ENCODE data around the gene TMEM184B. TPM values are rescaled to one million over a fixed set of nuclear protein-coding genes. Genes with fewer than 3 reads are reported as not detected.

The TMEM184B gene
- total and polyA plus RNA-seq, 10 of the 15 experiments (the other 5 are each of a cell fraction or from before 2014, with no cell fraction given) = 0.56 to 22.4 (median 7.9) TPM

GRCh38 chr22:38267086-38267485 is 5.7 kb downstream of the TMEM184B start:
- in situ Hi-C loops (cut with MboI) (no loop called here), intact Hi-C loops (cut with micrococcal nuclease; ENCODE audit: unreplicated experiment) (no loop called here)
- DNase-seq (ENCODE audit: low read depth, low spot score) (no peak), ATAC-seq (peak; percentile 27; the same call in 2 of the 3 replicates), FAIRE-seq (no peak)
- H2AFZ ChIP-seq (ENCODE audit: control insufficient read depth, low read depth, low read length) = peak overlapping the region; percentile 41
- H3K79me2 ChIP-seq (ENCODE audit: control insufficient read depth, insufficient read depth, low read length) = peaks cover 10% of the 10 kb centered on the region
- no peak overlapping the region for H3K4me3 ChIP-seq
- no TSS peak for BruUV-seq (replicated peaks)
- ChIA-PET POLR2A (interaction anchor here (0.6 to 1.4 kb wide), 3 partner anchors 10 to 876 kb away, joined by 4 read pairs; no protein-coding TSS in a partner anchor), SMC1A (ENCODE audit: uncharacterized antibody, unreplicated experiment) (interaction anchor here (2.2 kb wide), 1 partner anchor 39 kb away, joined by 9 read pairs; no protein-coding TSS in a partner anchor), RAD21 (ENCODE audit: unreplicated experiment) (no interaction called here), CTCF (interaction anchor here (0.8 to 2.2 kb wide), 3 partner anchors 39 to 215 kb away, joined by 3 to 8 read pairs (median 4); no protein-coding TSS in a partner anchor)
- H3K36me3 ChIP-seq (ENCODE audit: control insufficient read depth in 2 of 2, insufficient read depth in 2 of 2, low read length in 1 of 2) = no peaks in the 10 kb centered on the region; a peak in 1 of 4 replicates
- no peaks in the 10 kb centered on the region for H3K27me3 ChIP-seq (replicated peaks in 1 of 2; ENCODE audit: control insufficient read depth in 2 of 2, insufficient read depth in 2 of 2, low read length in 1 of 2)
- H3K4me1 ChIP-seq (ENCODE audit: control insufficient read depth, insufficient read depth, low read length) = peaks cover 16% of the 10 kb centered on the region
- H3K9ac ChIP-seq (ENCODE audit: control insufficient read depth, insufficient read depth, low read length) = no peak overlapping the region
- no peak overlapping the region for H3K27ac ChIP-seq (ENCODE audit: control insufficient read depth, insufficient read depth)
- WGBS (ENCODE audit: insufficient coverage, insufficient replicate concordance, low lambda C conversion rate, missing lambda C conversion rate) = 87% methylated on average over 3 of the region's 4 CpGs
- H3K9me3 ChIP-seq (replicated peaks; ENCODE audit: control insufficient read depth, insufficient read depth, low read length) = no peaks in the 10 kb centered on the region
- no peaks in the 10 kb centered on the region for H4K20me1 ChIP-seq (ENCODE audit: control insufficient read depth, insufficient read depth)
- H3K4me2 ChIP-seq (ENCODE audit: control insufficient read depth, insufficient read depth) = peak overlapping the region; percentile 38; the same call in 1 of the 2 replicates
- TF ChIP-seq ESRRA (IDR thresholded peaks at IDR 0.05; ENCODE audit: low read length) (no peak), ZZZ3 (IDR thresholded peaks at IDR 0.05; ENCODE audit: control insufficient read depth, insufficient read length, low read depth) (no peak), MTA3 (IDR thresholded peaks at IDR 0.05; ENCODE audit: borderline replicate concordance, low read length) (no peak), HSF1 (IDR thresholded peaks at IDR 0.05; ENCODE audit: low read depth, low read length) (no peak), SMC3 (IDR thresholded peaks at IDR 0.05; ENCODE audit: borderline replicate concordance, low read length) (no peak), RUNX3 (IDR thresholded peaks at IDR 0.05; ENCODE audit: low read length) (peak; percentile 62), CREB1 (IDR thresholded peaks at IDR 0.05; ENCODE audit: low read depth) (peak; percentile 39; the same call in 1 of the 2 replicates), CREM (IDR thresholded peaks at IDR 0.05; ENCODE audit: low read depth) (peak; percentile 34; the same call in 1 of the 2 replicates), POLR2AphosphoS2 (IDR thresholded peaks at IDR 0.05; ENCODE audit: low read depth, low read length) (no peak), ZBTB40 (IDR thresholded peaks at IDR 0.05; ENCODE audit: borderline replicate concordance) (no peak), HDGF (IDR thresholded peaks at IDR 0.05) (no peak), CHD4 (IDR thresholded peaks at IDR 0.05) (no peak), IRF4 (IDR thresholded peaks at IDR 0.05; ENCODE audit: low read depth, low read length) (no peak), TAF1 (IDR thresholded peaks at IDR 0.05; ENCODE audit: borderline replicate concordance, low read depth, low read length) (no peak), FOXK2 (IDR thresholded peaks at IDR 0.05) (no peak), GABPA (IDR thresholded peaks at IDR 0.05; ENCODE audit: low read depth) (no peak), TCF7 (IDR thresholded peaks at IDR 0.05; ENCODE audit: borderline replicate concordance) (no peak), IRF5 (IDR thresholded peaks at IDR 0.05; ENCODE audit: borderline replicate concordance) (no peak)
- TF ChIP-seq, protein P1, sequence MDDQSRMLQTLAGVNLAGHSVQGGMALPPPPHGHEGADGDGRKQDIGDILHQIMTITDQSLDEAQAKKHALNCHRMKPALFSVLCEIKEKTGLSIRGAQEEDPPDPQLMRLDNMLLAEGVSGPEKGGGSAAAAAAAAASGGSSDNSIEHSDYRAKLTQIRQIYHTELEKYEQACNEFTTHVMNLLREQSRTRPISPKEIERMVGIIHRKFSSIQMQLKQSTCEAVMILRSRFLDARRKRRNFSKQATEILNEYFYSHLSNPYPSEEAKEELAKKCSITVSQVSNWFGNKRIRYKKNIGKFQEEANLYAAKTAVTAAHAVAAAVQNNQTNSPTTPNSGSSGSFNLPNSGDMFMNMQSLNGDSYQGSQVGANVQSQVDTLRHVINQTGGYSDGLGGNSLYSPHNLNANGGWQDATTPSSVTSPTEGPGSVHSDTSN (IDR thresholded peaks at IDR 0.05; ENCODE audit: insufficient replicate concordance, low read depth, low read length) = no peak

All from GM12878 (cell line).